Endodermal cell (in vitro differentiated cells): Measurements from ENCODE around the gene KDM2A. TPM values are rescaled to one million over a fixed set of nuclear protein-coding genes. Genes with fewer than 3 reads are reported as not detected.

Experiments used
- DNase-seq: peaks from one replicate; pipeline ENCODE4 v3.0.0-alpha.2; 2017
- H3K27ac ChIP-seq: 2 replicates; pipeline ENCODE4 v1.5.1; 2013; ENCODE audit warnings: mild to moderate bottlenecking, low read depth, low read length, moderate library complexity
- H3K27me3 ChIP-seq: 2 replicates; pipeline ENCODE4 v1.6.1; 2013; ENCODE audit warnings: mild to moderate bottlenecking, low read length, moderate library complexity; ENCODE audit not compliant: insufficient read depth, control insufficient read depth, poor library complexity, severe bottlenecking
- H3K36me3 ChIP-seq: 2 replicates; pipeline ENCODE4 v1.7.0; 2013; ENCODE audit warnings: mild to moderate bottlenecking, low read length, moderate library complexity; ENCODE audit not compliant: control insufficient read depth, insufficient read depth
- H3K4me1 ChIP-seq: one replicate; pipeline ENCODE4 v1.7.0; 2013; ENCODE audit warnings: low read length; ENCODE audit not compliant: control insufficient read depth, insufficient read depth
- H3K4me3 ChIP-seq: 2 replicates; pipeline ENCODE4 v1.5.1; 2013; ENCODE audit warnings: mild to moderate bottlenecking, low read length, moderate library complexity
- H3K9ac ChIP-seq: 2 replicates; pipeline ENCODE4 v1.6.1; 2013; ENCODE audit warnings: mild to moderate bottlenecking, low read length, moderate library complexity; ENCODE audit not compliant: poor library complexity, severe bottlenecking; ENCODE audit errors: extremely low read depth
- H3K9me3 ChIP-seq: 2 replicates; pipeline ENCODE4 v1.6.1; 2013; ENCODE audit warnings: mild to moderate bottlenecking, low read length, moderate library complexity; ENCODE audit not compliant: control insufficient read depth
- H3K27ac Mint-ChIP-seq: 2 replicates; pipeline ENCODE4 v1.8.0; 2020; ENCODE audit warnings: mixed read lengths
- H3K27me3 Mint-ChIP-seq: 2 replicates; pipeline ENCODE4 v1.8.0; 2021; ENCODE audit warnings: mild to moderate bottlenecking, mixed read lengths; ENCODE audit not compliant: insufficient read depth
- H3K36me3 Mint-ChIP-seq: 2 replicates; pipeline ENCODE4 v1.8.0; 2020; ENCODE audit warnings: low read depth, mixed read lengths
- H3K4me1 Mint-ChIP-seq: 2 replicates; pipeline ENCODE4 v1.8.0; 2020; ENCODE audit warnings: mixed read lengths
- H3K4me3 Mint-ChIP-seq: 2 replicates; pipeline ENCODE4 v1.8.0; 2020; ENCODE audit warnings: mild to moderate bottlenecking, moderate library complexity, mixed read lengths
- H3K9me3 Mint-ChIP-seq: 2 replicates; pipeline ENCODE4 v1.8.0; 2020; ENCODE audit warnings: mild to moderate bottlenecking, mixed read lengths
- CTCF ChIP-seq: fragments of 200-600 bp; sonication (generic); conservative IDR thresholded peaks from 2 replicates; pipeline ENCODE4 v1.5.0; 2021; ENCODE audit warnings: antibody characterized with exemption, mild to moderate bottlenecking
- WGBS, 2 experiments: methylation state at CpG; one replicate each; pipeline versions ENCODE4 v1.1.5 to v1.1.7; 2013; ENCODE audit warnings: missing lambda C conversion rate in 2 of 2, mixed read lengths in 1 of 2; ENCODE audit not compliant: insufficient coverage in 1 of 2, insufficient read length in 1 of 2; 5-methylcytosine and 5-hydroxymethylcytosine counted together
- total RNA-seq, 2 donors: library from RNA; stranded (reverse); fragmentation: NEBNext Ultra II Directional in 1 of 2; extraction: Animal tissue kit (Norgen Biotek cat#: 25700) in 1 of 2; gene quantifications; 2 replicates in 1 of 2; 3 replicates in 1 of 2; pipeline ENCODE4 v1.2.1, GENCODE V29; 2021

The KDM2A gene
- total RNA-seq, 2 donors from 2014 or later, result 59.4 to 75.4 TPM

- Mint-ChIP-seq H3K27ac (no peak overlapping the region), H3K4me3 (no peak overlapping the region), H3K4me1 (peaks cover 3% of the 10 kb centered on the region), H3K27me3 (no peaks in the 10 kb centered on the region), H3K9me3 (no peaks in the 10 kb centered on the region), H3K36me3 (peaks cover 42% of the 10 kb centered on the region)
- no peak for DNase-seq
- H3K9me3 ChIP-seq, result no peaks in the 10 kb centered on the region
- H3K27me3 ChIP-seq, result no peaks in the 10 kb centered on the region
- 95 to 98% methylated on average over 16 to 31 of the region's 31 CpGs for WGBS, 2 experiments
- TF ChIP-seq CTCF, result no peak
- H3K4me3 ChIP-seq, result no peak overlapping the region
- H3K9ac ChIP-seq, result no peak overlapping the region
- no peak overlapping the region for H3K27ac ChIP-seq
- peaks cover 25% of the 10 kb centered on the region for H3K36me3 ChIP-seq
- no peaks in the 10 kb centered on the region for H3K4me1 ChIP-seq
These were observed 161.9 kb downstream of the KDM2A start for GRCh38 chr11:67280788-67281551.

- H3K9me3 Mint-ChIP-seq, result no peaks in the 10 kb centered on the region
- 95% methylated on average over 11 to 27 of the region's 27 CpGs for WGBS, 2 experiments
- no peak overlapping the region for H3K4me3 ChIP-seq
- H3K4me1 ChIP-seq, result no peaks in the 10 kb centered on the region
- no peaks in the 10 kb centered on the region for H3K27me3 Mint-ChIP-seq
- H3K9me3 ChIP-seq, result no peaks in the 10 kb centered on the region
- H3K27ac ChIP-seq, result no peak overlapping the region
- no peak for TF ChIP-seq CTCF
- H3K4me1 Mint-ChIP-seq, result peaks cover 2% of the 10 kb centered on the region
- DNase-seq, result no peak
- H3K27ac Mint-ChIP-seq, result no peak overlapping the region
- no peak overlapping the region for H3K9ac ChIP-seq
- H3K36me3 ChIP-seq, result peaks cover 25% of the 10 kb centered on the region
- no peaks in the 10 kb centered on the region for H3K27me3 ChIP-seq
- peaks cover 44% of the 10 kb centered on the region for H3K36me3 Mint-ChIP-seq
- H3K4me3 Mint-ChIP-seq, result no peak overlapping the region
These were observed 162.6 kb downstream of the KDM2A start for GRCh38 chr11:67281552-67282150.

- Mint-ChIP-seq H3K4me3 (no peak overlapping the region), H3K27ac (no peak overlapping the region), H3K27me3 (no peaks in the 10 kb centered on the region), H3K36me3 (peaks cover 44% of the 10 kb centered on the region), H3K9me3 (no peaks in the 10 kb centered on the region), H3K4me1 (peaks cover 3% of the 10 kb centered on the region)
- Histone ChIP-seq H3K27me3 (no peaks in the 10 kb centered on the region), H3K4me1 (no peaks in the 10 kb centered on the region), H3K9ac (no peak overlapping the region), H3K9me3 (no peaks in the 10 kb centered on the region), H3K36me3 (peaks cover 25% of the 10 kb centered on the region), H3K27ac (no peak overlapping the region), H3K4me3 (no peak overlapping the region)
- no peak for DNase-seq
- TF ChIP-seq CTCF, result no peak
- 91 to 95% methylated on average over 8 to 20 of the region's 20 CpGs for WGBS, 2 experiments
These were observed 163.3 kb downstream of the KDM2A start for GRCh38 chr11:67282155-67282875.
